Stimulated activated CD4-positive, alpha-beta T cell treated with anti-CD3 and anti-CD28 coated beads, Interleukin-4, amount 100 ng/mL, for 4 hours (primary cell): ENCODE measurements around the gene CEP170.

Experiments
- DNase-seq, 2 experiments: peaks; one replicate each; pipeline ENCODE4 v3.0.0-alpha.2; 2020

The CEP170 gene

DNA sequence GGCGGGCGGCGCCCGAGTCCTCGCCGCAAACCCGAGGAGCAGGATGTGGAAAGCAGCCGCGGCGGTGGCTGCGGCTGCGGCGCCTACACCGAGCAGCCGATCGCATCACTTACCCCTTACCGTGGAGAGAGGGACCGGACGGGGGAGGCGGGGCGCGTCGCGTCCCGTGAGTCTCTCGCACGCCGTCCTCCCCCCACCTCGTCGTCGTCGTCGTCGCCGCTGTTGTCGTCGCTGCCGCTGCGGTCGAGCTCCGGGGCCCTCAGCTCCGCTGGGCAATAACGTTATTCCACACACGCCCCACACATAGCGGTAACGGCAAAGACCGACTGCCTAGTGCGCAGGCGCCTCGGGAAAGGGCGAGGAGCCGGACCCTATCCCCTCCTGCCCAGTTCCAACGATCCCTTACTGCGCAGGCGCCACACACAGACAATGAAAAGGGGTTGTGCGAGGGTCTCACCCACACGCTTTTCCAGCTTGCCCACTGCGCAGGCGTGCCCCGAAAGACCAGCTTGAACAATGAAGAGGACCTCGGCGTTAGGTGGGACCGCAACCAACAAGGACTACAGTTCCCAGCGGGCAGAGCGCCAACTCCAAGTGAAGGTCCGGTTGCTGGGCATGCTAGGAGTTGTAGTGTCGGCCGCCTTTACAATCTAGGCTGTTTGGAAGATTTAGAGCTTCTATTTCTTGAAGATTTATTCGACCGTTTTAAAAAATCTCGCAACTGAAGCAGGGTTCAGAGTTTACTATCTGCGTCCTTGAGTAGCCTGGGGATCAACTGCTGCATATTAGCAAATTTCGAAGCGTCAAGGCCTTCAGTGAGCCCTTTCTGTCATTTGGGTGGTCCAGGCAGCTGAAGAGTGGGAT lies at the start of gene CEP170:
Gene CEP170, minus strand, starts transcription at position 355 of the 864 bp plus-strand sequence. CDS start 30,001 bp downstream, outside the sequence.
- DNase-seq: peak; percentile 87 to 88

DNA sequence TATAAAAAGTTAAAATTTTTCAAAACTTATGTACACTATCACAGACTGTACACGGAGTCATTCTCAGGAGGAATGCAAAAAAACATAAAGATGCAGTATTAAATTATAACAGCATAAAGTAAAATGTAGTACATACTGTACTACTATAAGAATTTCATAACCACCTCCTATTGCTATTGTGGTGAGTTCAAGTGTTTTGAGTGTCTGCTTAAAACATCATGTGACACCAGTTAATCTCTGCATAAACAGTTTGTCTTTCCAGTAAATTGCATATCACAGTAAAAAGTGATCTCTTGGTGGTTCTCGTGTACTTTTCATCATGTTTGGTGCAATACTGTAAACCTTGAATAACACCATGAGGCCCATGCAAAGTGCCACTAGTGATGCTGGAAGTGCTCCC lies 46.0 kb upstream of the CEP170 start:
- DNase-seq: no peak

DNA sequence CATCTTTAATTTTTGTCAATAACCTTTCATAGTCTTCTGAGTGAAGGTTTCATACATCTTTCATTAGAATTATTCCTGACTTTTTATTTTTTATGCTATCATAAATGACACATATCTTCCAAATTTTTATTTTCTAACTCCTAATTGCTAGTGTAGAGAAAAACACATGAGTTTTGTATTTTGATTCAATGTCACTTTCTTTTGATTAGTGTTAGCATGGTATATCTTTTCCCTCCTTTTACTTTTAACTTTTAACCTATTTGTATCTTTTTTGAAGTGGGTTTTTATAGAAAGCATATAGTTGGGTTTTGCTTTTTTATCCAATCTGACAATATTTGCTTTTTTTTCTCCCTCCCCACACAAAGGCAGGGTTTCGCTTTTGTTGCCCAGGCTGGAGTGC lies 44.0 kb upstream of the CEP170 start:
- DNase-seq: no peak

DNA sequence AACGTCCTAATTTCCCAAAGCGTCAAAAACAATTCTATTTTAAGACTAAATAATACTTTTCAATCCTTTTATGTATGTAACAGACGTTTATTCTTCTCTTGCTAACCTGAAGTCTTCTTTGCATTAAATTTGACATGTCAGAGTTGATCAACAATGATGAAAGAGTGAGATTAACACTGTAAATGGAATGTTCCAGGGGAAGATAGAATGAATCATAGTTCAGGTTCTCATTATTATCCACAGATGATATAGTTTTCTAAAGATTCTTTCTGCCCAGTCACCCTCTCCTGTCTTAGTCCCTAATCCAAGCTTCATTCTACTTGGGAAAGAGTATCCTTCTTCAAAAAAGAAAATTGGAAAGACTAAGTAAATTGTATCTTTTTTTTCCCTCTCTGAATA lies 39.6 kb upstream of the CEP170 start:
- no peak for DNase-seq

DNA sequence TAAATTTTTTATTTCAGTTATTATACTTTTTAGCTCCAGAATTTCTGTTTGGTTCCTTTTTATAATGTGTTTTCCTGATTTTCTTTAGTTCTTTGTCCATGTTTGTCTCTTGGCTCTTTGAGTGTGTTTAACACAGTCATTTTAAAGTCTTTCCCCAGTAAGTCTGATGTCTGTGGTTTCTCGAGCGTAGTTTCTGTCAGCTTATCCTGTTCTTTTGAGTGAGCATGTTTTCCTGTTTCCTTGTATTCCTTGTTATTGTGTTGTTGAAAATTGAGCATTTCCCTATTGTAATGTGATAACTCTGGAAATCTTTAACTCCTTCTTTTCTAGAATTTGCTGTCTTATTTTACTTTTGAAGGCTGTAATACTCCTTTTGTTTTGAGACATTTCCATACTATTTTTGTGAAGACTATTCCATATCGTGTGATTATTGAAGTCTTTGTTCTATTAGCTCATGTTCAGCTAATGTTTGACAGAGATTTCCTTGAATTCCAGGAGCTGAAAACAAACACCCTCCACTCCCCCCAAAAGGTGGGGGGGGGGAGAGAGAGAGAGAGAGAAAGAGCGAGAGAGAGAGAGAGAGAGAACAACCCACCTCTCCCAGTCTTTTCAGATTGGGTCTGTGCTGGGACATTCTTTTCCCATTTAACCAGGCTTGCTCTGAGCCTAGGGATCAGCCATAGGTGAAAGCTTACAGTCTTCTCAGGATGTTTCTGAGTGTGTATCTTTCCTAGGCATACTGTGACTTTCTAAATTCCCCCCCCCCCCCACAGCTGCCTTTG lies 39.1 kb upstream of the CEP170 start:
- no peak for DNase-seq

DNA sequence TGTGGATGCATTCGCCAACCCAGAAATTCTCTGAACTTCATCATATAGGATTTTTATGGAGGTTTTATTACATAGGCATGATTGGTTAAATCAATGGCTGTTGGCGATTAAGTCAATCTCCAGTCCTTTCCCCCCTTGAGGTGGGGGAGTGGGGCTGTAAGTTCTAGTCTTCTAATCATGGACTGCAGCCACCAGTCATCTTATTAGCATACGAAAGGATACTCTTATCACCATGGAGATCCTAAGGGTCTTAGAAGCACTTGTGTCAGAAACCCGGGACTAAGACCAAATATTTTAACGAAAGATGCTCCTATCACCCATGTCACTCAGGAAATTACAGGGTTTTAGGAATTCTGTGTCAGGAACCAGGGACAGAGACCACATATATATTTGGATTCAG lies 37.0 kb upstream of the CEP170 start:
- no peak for DNase-seq

DNA sequence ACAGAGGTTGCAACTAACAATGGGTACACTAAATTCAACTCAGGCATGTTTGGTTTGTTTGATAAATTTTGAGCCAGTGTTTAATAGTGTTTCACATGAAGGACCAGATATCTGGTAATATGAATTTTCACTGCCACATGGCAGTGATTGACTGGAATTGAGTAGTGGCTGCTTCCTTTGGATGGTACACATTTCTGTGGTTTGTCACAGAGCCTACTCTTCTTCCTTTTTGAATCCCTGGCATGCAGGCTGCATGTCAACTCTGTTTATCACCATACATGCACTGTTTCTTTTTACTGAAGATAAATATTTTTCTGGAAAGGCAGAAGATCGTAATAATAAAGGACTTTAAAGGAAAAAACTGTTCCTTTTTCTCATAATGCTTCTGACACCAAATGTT lies 36.2 kb upstream of the CEP170 start:
- DNase-seq: no peak

DNA sequence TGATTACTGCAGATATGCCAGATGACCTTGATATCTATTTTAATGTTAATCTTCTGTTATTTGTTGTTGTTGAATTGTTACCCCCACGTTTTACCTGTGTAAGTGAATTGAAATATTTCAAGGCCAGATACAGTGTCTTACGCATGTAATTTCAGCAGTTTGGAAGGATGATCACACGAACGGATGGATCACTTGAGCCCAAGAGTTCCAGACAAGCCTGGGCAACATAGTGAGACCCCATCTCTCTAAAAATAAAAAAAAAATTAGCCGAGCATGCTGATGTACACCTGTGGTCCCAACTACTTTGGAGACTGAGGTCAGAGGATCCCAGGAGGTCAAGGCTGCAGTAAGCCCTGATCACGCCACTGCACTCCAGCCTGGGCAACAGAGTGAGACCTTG lies 33.0 kb upstream of the CEP170 start:
- no peak for DNase-seq

DNA sequence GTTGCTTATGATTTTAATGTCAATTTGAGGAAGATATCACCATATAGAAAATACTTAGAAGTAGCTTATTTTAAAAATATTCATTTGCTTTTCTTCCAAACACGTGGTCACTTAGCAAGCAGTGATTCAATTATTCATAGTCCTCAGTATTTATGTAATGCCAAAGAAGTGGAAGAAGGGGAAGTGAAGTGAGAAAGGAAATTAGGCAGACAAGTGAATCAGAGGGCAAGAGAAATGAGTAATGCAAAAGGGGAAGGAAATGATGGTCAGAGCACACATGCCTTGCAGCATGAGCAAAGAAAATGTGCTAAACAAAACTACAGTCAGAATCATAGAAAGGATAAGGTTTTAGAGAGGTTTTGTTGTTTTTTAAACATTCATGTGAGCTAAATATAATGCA lies 32.6 kb upstream of the CEP170 start:
- DNase-seq: no peak

DNA sequence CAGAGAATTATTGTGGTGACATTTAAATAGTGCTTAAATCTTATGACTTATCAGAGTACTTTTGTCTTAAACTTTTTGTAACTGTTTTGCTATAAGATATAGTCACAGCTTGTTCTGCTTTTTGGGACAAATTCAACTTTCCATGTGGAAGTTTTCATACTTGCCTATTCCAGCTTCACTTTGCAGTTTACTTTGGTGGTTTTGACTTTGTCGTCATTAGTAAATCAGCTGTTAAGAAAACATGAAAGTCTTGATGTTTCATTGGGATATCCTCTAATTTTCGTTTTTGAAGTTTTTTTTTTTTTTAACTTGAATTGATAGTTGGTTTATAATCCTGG lies 32.0 kb upstream of the CEP170 start:
- DNase-seq: no peak

DNA sequence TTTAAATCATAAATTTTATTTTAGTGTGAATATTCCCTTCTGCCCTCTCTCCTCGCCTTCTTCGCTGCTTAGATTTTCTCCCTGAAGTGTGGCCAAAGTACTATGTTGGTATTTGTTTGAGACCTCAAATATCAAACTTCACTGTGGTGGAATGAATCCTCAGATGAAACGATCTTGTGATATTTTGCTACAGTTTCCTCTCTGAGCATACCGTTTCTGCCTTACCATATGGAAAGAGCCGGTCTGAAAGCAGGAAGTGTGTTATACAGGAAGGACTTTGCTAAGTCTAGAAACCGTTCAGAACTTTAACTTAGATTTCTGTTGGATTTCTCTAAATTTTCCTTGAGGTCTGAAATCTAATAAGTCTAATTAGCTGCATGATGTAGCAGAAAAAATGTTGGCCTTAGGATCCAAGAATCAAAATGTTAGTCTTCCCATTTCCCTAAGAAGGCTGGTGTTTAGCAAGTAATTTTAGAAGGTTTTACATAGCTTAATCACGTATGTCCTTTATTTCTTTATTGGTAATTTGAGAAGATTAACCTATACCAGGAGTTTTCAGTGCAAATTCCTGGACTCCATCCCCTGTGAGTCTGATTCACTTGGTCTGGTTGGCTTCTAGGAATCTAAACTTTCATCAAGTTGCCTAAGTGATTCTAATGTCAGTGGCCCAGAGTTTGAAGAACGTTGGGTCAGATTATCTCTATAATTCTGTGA lies 31.5 kb upstream of the CEP170 start:
- no peak for DNase-seq

DNA sequence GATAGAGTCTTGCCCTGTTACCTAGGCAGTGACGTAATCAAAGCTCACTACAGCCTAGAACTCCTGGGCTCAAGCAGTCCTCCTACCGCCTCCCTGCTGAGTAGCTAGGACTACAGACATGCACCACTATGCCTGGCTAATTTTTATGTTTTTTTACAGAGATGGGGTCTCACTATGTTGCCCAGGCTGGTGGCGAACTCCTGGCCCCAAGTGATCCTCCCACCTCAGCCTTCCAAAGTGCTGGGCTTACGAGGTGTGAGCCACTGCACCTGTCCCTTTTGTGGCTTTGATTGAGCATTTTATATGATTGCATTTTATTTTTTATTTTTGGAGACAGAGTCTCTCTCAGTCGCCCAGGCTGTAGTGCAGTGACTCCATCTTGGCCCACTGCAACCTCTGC lies 26.6 kb upstream of the CEP170 start:
- no peak for DNase-seq

DNA sequence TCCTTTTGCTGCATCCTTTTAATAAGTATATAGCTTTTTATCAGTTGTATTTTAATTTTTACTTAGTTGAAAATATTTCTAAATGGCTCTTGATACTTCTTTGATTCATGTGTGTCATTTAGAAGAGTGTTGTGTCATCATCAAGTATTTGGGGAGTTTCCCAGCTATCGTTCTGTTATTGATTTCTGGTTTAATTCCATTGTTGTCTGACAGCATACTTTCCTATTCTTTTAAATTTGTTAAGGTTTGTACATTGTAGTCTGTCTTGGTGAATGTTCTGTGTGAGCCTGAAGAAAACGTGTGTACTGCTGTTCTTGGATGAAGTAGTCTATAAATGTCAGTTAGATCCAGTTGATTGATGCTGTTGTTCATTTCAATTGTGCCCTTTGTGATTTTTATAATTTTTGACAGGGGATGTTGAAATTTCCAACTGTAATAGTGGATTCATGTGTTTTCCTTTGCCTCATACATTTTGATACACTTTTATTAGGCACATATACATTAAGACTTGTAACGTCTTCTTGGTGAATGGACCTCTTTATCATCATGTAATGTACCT lies 25.6 kb upstream of the CEP170 start:
- no peak for DNase-seq

DNA sequence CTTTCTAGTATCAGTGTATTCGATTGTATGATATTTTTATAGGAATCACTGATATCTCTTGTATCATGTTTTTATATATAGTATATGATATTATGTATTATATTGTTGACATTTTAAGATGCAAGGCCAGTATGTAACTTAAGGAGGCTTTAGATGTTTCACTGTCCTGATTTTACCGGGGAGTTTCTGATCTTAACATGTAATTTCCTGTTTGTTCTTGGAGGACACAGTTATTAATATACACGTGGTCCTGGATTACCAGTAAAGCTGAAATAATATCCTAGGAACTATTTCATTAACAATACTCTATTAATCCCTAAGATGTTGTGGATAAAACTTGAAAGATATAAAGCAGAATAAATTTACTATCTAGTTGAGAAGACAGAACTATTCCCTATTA lies 20.2 kb upstream of the CEP170 start:
- DNase-seq: no peak

DNA sequence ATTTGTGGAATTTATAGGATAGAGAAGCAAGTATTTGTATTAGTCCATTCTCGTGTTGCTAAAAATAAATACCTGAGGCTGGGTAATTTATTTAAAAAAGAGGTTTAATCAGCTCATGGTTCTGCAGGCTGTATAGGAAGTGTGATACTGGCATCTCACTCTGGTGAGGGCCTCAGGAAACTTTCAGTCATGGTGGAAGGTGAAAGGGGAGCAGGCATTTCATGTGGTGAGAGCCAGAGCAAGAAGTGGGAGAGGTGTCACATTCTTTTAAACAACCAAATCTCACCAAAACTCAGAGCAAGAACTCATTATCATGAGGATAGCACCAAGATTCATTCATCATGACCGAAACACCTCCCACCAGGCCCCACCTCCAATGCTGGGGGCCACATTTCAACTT lies 18.9 kb upstream of the CEP170 start:
- DNase-seq: no peak

DNA sequence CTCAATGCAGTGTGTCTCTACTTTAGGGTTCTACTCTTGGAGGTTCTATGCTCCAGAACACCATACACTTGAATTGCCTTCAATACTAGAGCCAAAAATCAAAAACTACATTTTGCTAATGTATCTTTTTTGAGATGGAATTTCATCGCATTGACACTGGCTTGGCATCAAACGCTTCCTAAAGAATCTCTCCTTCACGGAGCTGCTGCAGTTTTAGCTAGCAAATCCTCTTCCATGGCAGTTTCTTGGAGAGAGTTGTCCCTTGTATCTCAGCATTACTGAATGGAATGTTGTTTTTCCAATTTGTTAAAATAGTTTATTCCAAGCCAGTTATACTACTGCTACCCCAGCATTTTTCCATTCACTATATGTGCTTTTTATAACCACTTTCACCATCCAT lies 18.4 kb upstream of the CEP170 start:
- no peak for DNase-seq

DNA sequence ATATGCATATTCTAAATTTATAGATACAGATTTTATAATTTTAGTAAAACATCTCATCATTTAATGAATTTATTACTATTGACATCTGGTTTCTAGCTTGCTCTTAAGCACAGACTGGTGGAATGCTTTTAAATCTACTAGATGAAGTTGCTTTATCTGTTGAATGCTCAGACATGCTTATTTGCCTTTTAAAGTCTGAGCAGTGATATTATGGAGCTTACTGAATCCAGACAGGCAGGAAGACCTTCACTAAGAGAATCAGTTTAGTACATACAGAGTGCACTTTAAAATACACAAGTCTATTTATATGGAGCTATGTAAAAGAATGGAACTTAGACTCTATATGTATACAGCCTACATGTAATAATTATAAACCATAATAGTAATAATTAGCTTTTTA lies 17.3 kb upstream of the CEP170 start:
- no peak for DNase-seq

DNA sequence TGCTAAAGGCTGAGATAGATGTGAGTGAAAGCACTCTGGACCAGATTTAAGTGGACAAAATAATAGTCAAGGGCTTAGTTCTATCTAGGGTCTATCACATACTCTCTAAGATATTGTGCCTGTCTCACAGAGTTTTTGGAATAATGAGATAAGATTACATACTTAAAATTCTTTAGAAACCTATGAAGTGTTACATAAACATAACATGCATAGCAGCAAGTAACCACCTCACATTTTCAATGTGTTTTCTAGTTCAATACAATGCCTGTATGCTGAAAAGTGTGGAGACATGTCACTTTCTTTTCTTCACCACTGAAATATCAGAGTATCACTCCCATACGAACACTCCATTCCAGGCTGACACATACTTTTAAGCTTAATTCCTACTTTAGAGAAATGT lies 16.9 kb upstream of the CEP170 start:
- DNase-seq: no peak

DNA sequence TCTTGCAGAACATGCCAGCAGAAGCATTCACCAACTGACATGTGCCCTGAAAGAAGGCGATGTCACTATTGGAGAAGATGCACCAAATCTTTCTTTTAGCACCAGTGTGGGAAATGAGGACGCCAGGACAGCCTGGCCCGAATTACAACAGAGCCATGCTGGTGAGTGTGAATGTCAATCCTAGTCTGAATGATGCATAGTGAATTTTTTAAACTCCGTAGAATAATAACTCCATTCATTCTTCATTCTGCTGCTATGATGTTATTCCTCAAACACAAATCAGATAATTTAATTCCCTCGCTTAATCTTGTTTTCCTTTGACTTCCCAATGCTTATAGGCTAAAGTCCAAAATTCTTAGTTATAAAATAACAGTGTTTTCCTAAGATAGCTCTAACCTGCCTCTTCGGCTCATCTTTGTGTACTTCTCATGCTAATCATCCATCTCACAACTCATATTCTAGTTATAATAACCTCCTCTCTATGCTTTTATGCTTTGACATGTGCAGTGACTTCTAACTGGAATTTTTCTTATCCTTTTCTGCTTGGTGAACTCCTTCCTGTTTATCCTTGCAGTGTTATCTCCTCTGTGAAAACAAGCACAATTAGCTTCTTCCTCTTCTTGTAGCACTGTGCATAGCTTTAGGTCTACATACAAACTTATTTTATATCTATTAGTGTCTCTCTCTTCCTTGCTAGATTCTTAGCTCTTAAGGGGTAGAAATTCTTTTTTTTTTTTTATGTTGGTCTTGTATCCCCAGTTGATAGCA lies 15.2 kb upstream of the CEP170 start:
- DNase-seq: no peak

DNA sequence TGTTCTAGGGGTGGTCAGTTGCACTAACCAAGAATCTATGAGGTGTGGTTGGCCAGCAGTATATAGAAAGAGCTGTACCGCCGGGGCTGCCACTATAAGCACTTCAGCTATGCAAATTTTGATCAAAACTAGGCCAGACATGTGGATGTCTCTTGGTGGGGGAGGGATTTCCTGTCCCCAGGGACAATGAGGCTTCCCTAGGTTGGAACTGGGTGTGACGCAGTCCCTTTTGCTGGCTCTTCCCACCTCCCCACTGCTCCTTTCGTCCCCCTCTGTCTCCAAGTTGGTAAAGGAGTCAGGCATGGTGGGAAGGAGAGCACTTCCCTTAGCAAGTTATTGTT lies 14.3 kb upstream of the CEP170 start:
- DNase-seq: no peak

DNA sequence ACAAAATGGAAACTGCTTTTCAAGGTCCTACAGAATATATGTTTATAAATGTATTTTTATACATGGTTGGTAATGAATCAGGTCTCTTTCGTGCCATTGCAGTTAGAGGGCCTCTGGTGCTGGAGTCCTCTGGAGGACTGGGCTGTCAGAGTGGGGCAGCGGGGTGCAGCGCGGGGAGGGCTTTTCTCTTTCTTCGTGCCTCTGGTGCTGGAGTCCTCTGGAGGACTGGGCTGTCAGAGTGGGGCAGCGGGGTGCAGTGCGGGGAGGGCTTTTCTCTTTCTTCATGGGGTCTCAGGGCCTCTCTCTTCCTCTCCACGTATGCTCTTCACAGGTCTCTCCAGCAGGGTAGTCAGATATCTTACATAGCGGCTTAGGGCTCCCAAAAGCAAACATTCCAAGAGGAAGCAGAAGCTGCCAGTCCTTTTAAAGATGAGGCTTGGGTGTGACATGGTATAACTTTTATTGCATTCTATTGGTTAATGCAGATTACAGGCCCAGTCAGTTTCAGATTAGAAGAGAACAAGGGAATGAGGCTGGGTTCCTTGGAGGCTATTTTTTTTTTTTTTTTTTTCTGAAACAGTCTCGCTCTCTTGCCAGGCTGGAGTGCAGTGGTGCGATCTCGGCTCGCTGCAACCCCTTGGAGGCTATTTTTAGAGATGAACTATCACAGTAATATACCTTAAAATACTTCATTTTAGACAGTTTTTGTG lies 13.8 kb upstream of the CEP170 start:
- DNase-seq: no peak
